WERI-Rb-1 (cell line): ENCODE data around the gene MYADML2.

ENCODE experiments used
- DNase-seq: peaks from one replicate; pipeline ENCODE4 v3.0.0-alpha.2; 2020
- H3K27ac ChIP-seq: fragments of 250-450 bp; sonication (Bioruptor Pico); 2 replicates; pipeline ENCODE4 v1.5.1; 2020; ENCODE audit warnings: mild to moderate bottlenecking, moderate library complexity
- H3K27me3 ChIP-seq: fragments of 250-450 bp; sonication (Bioruptor Pico); 2 replicates; pipeline ENCODE4 v1.5.1; 2021; ENCODE audit warnings: mild to moderate bottlenecking, low read depth, moderate library complexity; ENCODE audit not compliant: insufficient read depth, severe bottlenecking
- H3K36me3 ChIP-seq: fragments of 250-450 bp; sonication (Bioruptor Pico); 2 replicates; pipeline ENCODE4 v1.5.1; 2020; ENCODE audit warnings: mild to moderate bottlenecking, moderate library complexity
- H3K4me3 ChIP-seq: 2 replicates; pipeline ENCODE4 v1.5.1; 2011; ENCODE audit warnings: low read depth, mild to moderate bottlenecking, control low read depth, low read length
- H3K9me3 ChIP-seq: fragments of 250-450 bp; sonication (Bioruptor Pico); 2 replicates; pipeline ENCODE4 v1.5.1; 2021; ENCODE audit warnings: mild to moderate bottlenecking, moderate library complexity; ENCODE audit not compliant: severe bottlenecking
- CTCF ChIP-seq: IDR thresholded peaks from 2 replicates; pipeline ENCODE4 v1.5.1; 2011; ENCODE audit warnings: low read depth, mild to moderate bottlenecking, control low read depth, inconsistent platforms, low read length

The MYADML2 gene

GRCh38 chr17:81927152-81927652 lies 19.8 kb downstream of the MYADML2 start:
- TF ChIP-seq CTCF: 0 out of 2 replicates have a peak, but pooled peaks have one; percentile 2
- H3K36me3 ChIP-seq: peaks cover 16% of the 10 kb centered on the region
- peak overlapping the region; percentile 75 for H3K27ac ChIP-seq
- H3K27me3 ChIP-seq: no peaks in the 10 kb centered on the region
- no peak for DNase-seq
- peak overlapping the region; percentile 70 for H3K4me3 ChIP-seq
- no peaks in the 10 kb centered on the region for H3K9me3 ChIP-seq

GRCh38 chr17:81926451-81927151 lies 20.4 kb downstream of the MYADML2 start:
- Histone ChIP-seq H3K4me3 (peak overlapping the region; percentile 70), H3K9me3 (no peaks in the 10 kb centered on the region), H3K27me3 (no peaks in the 10 kb centered on the region), H3K27ac (peak overlapping the region; percentile 75), H3K36me3 (peaks cover 21% of the 10 kb centered on the region)
- TF ChIP-seq CTCF: no peak
- DNase-seq: peak; percentile 71

- Histone ChIP-seq H3K4me3 (peak overlapping the region; percentile 70), H3K9me3 (no peaks in the 10 kb centered on the region), H3K27me3 (no peaks in the 10 kb centered on the region), H3K36me3 (peaks cover 24% of the 10 kb centered on the region), H3K27ac (0 out of 2 replicates have a peak overlapping the region, but pooled peaks have one; percentile 75)
- DNase-seq: no peak
- TF ChIP-seq CTCF: no peak
Measured at GRCh38 chr17:81925860-81926450, 21.1 kb downstream of the MYADML2 start.

GRCh38 chr17:81924557-81925532 lies 22.2 kb downstream of the MYADML2 start:
- no peak overlapping the region for H3K4me3 ChIP-seq
- no peaks in the 10 kb centered on the region for H3K9me3 ChIP-seq
- peaks cover 32% of the 10 kb centered on the region for H3K36me3 ChIP-seq
- TF ChIP-seq CTCF: no peak
- no peaks in the 10 kb centered on the region for H3K27me3 ChIP-seq
- peak overlapping the region; percentile 67 for H3K27ac ChIP-seq
- DNase-seq: peak; percentile 53

- Histone ChIP-seq H3K27me3 (no peaks in the 10 kb centered on the region), H3K4me3 (peak overlapping the region; percentile 34), H3K27ac (peak overlapping the region; percentile 67), H3K36me3 (peaks cover 35% of the 10 kb centered on the region), H3K9me3 (no peaks in the 10 kb centered on the region)
- TF ChIP-seq CTCF: no peak
- DNase-seq: peak; percentile 87
Measured at GRCh38 chr17:81923302-81924260, 23.5 kb downstream of the MYADML2 start.
